Suppressor macrophage treated with lipopolysaccharide for 4 hours (primary cell): Measurements from ENCODE around the gene CDC25C.
A peak's percentile ranks its signal among the peaks of the same experiment; 100 is the strongest.

Source experiments
- DNase-seq: peaks from one replicate; pipeline ENCODE4 v3.0.0-alpha.2; 2020

The CDC25C gene

DNA sequence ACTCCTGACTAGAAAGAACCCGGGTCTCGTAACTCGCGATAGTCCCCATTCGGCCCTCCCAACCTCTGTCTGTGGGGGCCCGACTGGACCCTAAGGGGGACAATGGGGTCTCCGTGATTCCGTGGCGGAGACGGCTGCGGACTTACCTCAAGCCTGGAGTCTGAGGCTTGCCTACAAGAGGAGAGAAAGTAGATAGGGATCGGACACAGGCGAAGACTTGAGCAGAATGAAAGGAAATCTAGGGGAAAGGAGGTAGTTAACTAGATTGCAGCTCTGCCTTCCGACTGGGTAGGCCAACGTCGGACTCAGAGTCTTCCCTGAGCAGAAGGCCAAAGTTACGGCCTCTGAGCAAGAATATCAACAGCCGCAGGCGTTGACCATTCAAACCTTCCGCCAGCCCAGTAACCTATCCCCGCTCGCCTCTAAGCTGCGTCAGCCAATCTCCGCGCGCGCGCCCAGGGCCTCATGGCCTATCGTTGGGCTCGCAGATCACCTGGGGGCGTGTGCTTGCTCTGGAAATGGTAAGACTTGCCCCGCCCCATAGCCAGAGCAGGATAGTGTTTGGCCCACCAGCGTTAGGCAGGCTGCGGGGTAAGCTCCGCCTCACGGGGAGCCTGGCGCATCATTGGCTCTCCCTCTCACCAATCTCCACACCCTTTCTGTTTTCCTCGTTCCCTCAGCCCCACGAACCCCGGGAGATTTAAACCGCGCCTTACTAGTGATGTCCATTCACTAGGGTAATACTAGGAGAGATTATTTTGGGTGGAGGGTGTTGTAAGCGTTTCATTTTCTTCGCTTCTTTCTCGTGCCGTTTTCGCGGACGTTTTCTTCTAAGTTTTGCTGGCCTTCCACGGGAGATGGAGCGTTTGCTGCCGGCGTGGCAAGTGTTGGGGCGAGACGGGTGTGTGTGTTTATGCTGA, at the start of gene CDC25C:
CDC25C (minus strand) TSS at position 356 of the 920 bp plus-strand sequence. CDS start 624 bp downstream, outside the sequence.
- DNase-seq: peak; percentile 99

DNA sequence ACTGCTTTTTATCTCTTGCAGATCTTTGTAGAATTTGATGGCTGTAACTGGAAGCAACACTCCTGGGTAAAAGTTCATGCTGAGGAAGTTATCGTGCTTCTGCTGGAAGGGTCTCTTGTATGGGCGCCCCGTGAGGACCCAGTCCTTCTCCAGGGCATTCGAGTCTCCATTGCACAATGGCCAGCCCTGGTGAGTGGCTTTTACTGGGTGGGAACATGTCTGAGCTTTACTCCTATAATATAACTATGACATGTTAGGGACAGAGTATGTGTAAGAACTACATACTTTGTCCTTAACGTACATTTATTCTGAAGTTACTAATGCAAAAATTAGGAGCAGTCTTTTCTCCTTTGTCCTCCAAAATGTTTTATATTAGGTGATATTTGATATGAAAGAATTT, 41.0 kb upstream of the CDC25C start:
- DNase-seq: no peak

DNA sequence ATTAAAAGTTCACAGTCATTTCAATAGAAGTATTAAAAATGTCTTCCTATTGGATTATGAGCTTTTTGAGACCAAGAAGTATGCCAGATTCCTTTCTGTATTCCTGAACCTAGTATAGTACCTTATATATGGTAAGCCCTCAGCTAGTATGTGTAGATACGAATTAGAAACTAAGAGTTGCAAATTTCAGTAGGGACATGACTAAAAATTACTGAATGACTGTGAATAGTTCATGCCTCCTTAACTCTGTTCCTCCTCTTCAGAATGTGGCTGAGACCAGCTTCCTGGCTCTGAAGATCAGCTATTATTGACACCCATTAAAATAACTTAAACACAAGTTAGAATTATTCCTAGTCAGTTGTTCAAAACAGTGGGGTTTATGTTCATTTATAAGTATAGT, 40.6 kb upstream of the CDC25C start:
- peak; percentile 33 for DNase-seq

DNA sequence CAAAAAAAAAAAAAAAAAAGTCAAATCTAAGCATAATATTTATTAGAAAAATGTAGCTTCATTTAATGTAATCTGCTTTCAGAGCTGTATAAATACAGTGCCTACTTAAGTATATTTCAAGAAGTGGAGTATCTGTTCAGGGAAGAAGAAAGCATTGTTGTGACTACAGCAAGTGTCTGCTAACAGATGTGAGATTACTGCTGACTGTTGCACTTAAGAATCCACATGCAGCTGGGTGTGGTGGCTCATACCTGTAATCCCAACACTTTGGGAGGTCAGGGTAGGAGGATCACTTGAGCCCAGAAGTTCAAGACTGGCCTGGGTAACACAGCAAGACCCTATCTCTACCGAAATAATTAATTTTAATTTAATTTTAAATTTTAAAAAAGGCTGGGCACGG, 39.9 kb upstream of the CDC25C start:
- no peak for DNase-seq

GRCh38 chr5:138370537-138370936, 38.9 kb upstream of the CDC25C start:
- peak; percentile 46 for DNase-seq

DNA sequence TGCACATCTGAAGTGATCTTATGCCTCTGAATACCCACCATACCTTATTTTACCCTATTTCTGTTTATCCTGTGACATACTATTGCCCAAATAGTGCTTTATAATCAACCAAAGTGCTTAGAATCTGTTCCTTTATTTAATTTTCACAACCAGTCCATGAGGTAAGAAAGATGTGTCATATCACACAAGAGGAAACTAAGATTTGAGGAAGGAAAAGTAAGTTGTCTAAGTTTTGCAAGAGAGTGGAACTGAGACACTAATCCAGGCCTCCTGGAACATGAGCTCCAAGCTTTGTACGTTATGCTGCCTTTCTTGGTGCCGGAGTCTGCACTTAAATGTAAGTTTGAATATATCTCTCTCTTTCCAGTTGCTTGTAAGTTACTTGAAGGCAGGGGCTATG, 38.1 kb upstream of the CDC25C start:
- peak; percentile 87 for DNase-seq

DNA sequence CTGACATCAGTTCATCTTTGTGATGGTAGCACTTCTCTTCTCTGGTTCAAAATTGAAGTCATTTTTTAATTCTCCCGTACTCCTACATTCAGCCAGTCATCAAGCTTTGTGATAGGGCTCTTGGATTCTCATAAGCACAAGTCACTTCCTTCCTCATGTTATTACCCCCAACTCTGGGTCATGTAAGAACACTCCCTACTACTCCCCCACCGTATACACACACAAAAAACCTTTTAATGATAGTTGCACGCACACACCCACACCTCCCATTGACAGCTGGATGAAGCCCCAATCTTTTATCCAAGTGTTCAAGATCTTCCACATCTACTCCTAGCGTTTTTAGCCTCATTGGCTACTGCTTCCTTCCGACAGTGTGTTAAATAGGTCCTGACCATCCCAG, 37.7 kb upstream of the CDC25C start:
- DNase-seq: peak; percentile 69

- no peak for DNase-seq
These were observed 35.2 kb upstream of the CDC25C start for GRCh38 chr5:138366632-138367382.

DNA sequence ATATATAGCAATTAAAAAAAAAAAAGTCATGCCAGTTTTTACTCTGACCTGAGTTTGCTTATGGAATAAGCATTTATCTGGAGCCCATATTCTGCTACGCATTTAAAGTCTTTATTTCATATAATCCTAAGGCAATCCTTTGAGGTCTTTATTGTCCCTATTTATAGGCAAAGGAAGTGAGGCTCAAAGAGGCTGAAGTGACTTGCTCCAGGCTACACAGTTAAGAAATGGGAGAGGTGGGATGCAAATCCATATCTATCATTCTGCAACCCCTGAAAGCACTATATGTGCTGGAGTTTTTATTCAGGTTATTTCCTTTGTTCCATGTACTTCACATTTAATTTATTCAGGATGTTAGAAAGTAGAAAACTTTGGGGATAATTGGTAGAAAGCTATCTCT, 33.0 kb upstream of the CDC25C start:
- no peak for DNase-seq

DNA sequence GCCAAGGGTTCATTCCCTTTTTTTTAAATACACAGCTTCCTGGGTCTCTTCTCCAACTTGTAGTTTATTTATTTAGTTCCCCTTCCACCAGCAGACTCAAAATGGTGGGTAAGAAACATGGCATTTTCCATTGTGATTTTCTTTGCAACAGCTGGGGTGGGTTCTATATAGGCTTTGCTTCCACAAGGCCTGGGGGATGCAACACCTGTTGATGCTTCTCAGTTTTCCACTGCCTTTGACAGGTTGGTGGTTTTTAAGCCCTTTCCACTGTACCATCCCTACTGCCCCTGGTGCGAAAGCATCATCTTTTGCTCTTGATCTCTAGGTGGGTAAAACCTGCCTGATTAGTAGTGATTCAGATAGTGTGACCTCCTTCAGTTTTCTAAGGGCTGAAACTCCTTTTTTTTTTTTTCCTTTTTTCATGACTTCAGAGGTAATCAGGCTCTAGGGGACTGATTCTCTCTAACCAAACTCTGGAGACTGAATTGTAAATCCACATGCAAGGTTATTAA, 29.4 kb upstream of the CDC25C start:
- no peak for DNase-seq

DNA sequence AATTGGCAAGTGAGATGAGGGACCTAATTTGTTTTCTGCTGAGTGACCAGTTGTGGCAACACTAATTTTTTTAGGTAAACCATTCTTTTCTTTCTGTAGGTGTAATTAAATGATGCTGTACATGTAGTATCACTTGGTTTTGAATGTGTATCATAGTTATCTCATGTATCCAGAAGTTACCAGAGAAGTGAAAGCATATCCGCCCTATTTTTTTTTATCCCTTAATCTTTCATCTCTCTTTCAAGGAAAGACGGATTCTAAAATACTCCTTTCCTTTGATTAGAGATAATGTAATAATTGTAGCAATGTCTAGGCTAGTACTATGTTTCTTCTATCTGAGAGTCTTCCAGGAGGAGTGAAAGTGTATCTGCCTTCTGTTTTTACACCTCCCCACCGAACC, 28.0 kb upstream of the CDC25C start:
- no peak for DNase-seq

- DNase-seq: peak; percentile 77
These were observed 23.3 kb upstream of the CDC25C start for GRCh38 chr5:138354926-138355378.

GRCh38 chr5:138354387-138354786, 22.8 kb upstream of the CDC25C start:
- no peak for DNase-seq

DNA sequence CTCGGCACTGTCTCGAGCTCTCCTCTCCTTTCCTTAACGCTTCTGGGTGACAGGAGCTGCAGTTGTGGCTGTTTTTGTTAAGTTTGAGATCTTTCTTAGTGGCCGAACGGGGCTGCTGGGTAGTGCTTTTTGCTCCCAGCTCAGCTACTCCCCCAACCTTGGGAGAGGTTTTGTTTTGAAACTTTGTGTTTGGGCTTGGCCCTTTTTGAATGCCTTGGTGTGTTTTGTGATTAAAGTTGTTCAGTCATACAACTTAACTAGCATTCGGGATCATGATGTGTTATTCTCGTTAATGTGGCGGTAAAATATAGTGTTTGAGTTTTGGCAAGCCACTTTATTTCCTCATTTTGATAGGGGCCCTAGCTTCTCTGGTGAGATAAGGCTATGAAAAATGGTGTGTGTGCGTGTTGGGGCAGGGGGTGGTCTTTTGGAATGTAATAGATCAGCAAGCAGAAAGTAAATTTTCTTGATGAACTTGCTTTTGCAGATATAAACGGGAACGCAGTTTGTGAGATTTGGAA, 22.0 kb upstream of the CDC25C start:
- no peak for DNase-seq

GRCh38 chr5:138352722-138353559, 21.3 kb upstream of the CDC25C start:
- DNase-seq: peak; percentile 85

- DNase-seq: peak; percentile 95
These were observed 20.6 kb upstream of the CDC25C start, which contains the start of gene KDM3B for GRCh38 chr5:138352071-138352721. KDM3B (plus strand) TSS chr5:138352685; CDS start chr5:138352796, 111 bp downstream.

- DNase-seq: no peak
These were observed 19.9 kb upstream of the CDC25C start for GRCh38 chr5:138351517-138351916.

GRCh38 chr5:138351056-138351455, 19.5 kb upstream of the CDC25C start:
- no peak for DNase-seq

- DNase-seq: no peak
These were observed 18.9 kb upstream of the CDC25C start for GRCh38 chr5:138350563-138350890.

- DNase-seq: no peak
These were observed 18.4 kb upstream of the CDC25C start for GRCh38 chr5:138349852-138350562.

GRCh38 chr5:138346889-138347288, 15.3 kb upstream of the CDC25C start:
- DNase-seq: no peak
